Stimulated activated CD8-positive, alpha-beta memory T cell treated with anti-CD3 and anti-CD28 coated beads, Interleukin-7, amount 100 ng/mL, for 1 hour (primary cell): Measurements from ENCODE around the gene EFR3B.
"Not testable (repeated sequence)": the region's sequence is repeated elsewhere in the genome, so short reads cannot be mapped to it uniquely, and the experiment has no call there.

Source experiments
- DNase-seq, 2 donors: peaks; one replicate each; pipeline ENCODE4 v3.0.0-alpha.2; 2020; ENCODE audit warnings: low read depth in 2 of 2

EFR3B gene

GRCh38 chr2:25105336-25106085 lies 63.6 kb downstream of the EFR3B start:
- DNase-seq = no peak

GRCh38 chr2:25109822-25110221 lies 67.9 kb downstream of the EFR3B start:
- no peak for DNase-seq

GRCh38 chr2:25112113-25112512 lies 70.2 kb downstream of the EFR3B start:
- DNase-seq = no peak

- no peak for DNase-seq
Observed at GRCh38 chr2:25115249-25115883, 73.5 kb downstream of the EFR3B start.

GRCh38 chr2:25115902-25116301 lies 74.0 kb downstream of the EFR3B start:
- DNase-seq = no peak

GRCh38 chr2:25116956-25117355 lies 75.1 kb downstream of the EFR3B start:
- DNase-seq = no peak

GRCh38 chr2:25119263-25119662 lies 77.4 kb downstream of the EFR3B start:
- DNase-seq = no peak

GRCh38 chr2:25122367-25122766 lies 80.5 kb downstream of the EFR3B start:
- no peak for DNase-seq

- DNase-seq = no peak
Observed at GRCh38 chr2:25123682-25124081, 81.8 kb downstream of the EFR3B start.

GRCh38 chr2:25125189-25125588 lies 83.3 kb downstream of the EFR3B start:
- DNase-seq = no peak

GRCh38 chr2:25125976-25126375 lies 84.1 kb downstream of the EFR3B start:
- DNase-seq = no peak

- not testable (repeated sequence) for DNase-seq
Observed at GRCh38 chr2:25127071-25127470, 85.2 kb downstream of the EFR3B start.

- no peak for DNase-seq
Observed at GRCh38 chr2:25127646-25128045, 85.8 kb downstream of the EFR3B start.

- DNase-seq = no peak
Observed at GRCh38 chr2:25129901-25130520, 88.1 kb downstream of the EFR3B start.

GRCh38 chr2:25131253-25131566 lies 89.3 kb downstream of the EFR3B start:
- DNase-seq = no peak

- no peak for DNase-seq
Observed at GRCh38 chr2:25131567-25132298, 89.9 kb downstream of the EFR3B start.

GRCh38 chr2:25132299-25132635 lies 90.4 kb downstream of the EFR3B start:
- no peak for DNase-seq

GRCh38 chr2:25132693-25133092 lies 90.8 kb downstream of the EFR3B start:
- no peak for DNase-seq

GRCh38 chr2:25140535-25140934 lies 98.7 kb downstream of the EFR3B start:
- DNase-seq = not testable (repeated sequence)

GRCh38 chr2:25141120-25141519 lies 99.2 kb downstream of the EFR3B start:
- DNase-seq = no peak

GRCh38 chr2:25145803-25146202 lies 103.9 kb downstream of the EFR3B start:
- no peak for DNase-seq

- DNase-seq = no peak
Observed at GRCh38 chr2:25146896-25147295, 105.0 kb downstream of the EFR3B start.

- DNase-seq = no peak
Observed at GRCh38 chr2:25149646-25150045, 107.8 kb downstream of the EFR3B start.
